Peyer's patch (tissue), 4 donors: ENCODE measurements around the gene PIGZ.

Experiments used
- POLR2A ChIP-seq, 2 donors: fragments of 450-650 bp; IDR thresholded peaks; one replicate each; pipeline ENCODE4 v1.5.1; 2017; ENCODE audit warnings: antibody characterized with exemption in 2 of 2, mild to moderate bottlenecking in 2 of 2, moderate library complexity in 2 of 2
- TF ChIP-seq, protein P1 (sequence below), 6 experiments: fragments of 450-650 bp in 4 of 6; fragments of 200-600 bp in 2 of 6; sonication (generic) in 1 of 6; IDR thresholded peaks; one replicate each; pipeline ENCODE4 v1.5.1; 2017 to 2019; ENCODE audit warnings: antibody characterized with exemption in 6 of 6, mild to moderate bottlenecking in 3 of 6, moderate library complexity in 1 of 6

DNA sequence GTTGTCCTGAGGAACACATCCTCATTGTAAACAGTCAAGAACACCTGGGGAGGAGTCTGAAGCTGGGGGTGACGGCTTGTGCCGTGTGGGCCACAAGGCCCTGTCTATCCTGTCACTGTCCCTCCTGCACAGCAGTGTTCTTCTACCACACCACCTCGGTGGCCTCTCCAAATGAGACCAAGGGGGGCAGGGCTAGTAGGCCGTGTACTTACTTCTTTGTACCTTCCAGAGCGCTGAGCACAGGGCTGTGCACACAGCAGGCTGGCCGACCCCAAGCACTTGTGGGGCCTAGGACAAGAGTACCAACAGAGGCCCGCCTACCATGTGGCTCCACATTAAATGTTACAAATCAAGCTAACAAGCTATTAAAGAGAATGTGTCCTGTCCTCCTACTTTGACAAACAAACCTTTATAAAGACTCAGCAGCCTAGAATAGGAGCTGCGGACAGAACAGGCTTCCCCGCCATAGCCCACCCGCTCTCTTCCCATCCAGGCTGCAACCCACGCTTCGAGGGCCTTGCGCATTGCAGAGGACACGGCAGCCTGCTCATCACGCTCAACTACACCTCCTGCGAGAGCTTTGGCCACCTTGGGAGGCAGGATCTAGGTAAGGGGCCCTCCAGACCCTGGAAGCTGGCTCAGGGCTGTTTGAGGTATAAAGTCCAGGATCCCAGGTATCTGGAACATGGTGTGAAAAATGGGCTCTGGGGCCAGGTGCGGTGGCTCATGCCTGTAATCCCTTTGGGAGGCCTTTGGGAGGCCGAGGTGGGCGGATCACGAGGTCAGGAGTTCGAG, 30.5 kb upstream of the PIGZ start:
- TF ChIP-seq POLR2A (IDR thresholded peaks at IDR 0.05) = no peak
- TF ChIP-seq, protein P1, sequence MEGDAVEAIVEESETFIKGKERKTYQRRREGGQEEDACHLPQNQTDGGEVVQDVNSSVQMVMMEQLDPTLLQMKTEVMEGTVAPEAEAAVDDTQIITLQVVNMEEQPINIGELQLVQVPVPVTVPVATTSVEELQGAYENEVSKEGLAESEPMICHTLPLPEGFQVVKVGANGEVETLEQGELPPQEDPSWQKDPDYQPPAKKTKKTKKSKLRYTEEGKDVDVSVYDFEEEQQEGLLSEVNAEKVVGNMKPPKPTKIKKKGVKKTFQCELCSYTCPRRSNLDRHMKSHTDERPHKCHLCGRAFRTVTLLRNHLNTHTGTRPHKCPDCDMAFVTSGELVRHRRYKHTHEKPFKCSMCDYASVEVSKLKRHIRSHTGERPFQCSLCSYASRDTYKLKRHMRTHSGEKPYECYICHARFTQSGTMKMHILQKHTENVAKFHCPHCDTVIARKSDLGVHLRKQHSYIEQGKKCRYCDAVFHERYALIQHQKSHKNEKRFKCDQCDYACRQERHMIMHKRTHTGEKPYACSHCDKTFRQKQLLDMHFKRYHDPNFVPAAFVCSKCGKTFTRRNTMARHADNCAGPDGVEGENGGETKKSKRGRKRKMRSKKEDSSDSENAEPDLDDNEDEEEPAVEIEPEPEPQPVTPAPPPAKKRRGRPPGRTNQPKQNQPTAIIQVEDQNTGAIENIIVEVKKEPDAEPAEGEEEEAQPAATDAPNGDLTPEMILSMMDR (IDR thresholded peaks at IDR 0.05) = no peak
